Tibial nerve (tissue), 4 donors: ENCODE results near the gene FADS1. TPM values are rescaled to one million over a fixed set of nuclear protein-coding genes. Genes with fewer than 3 reads are reported as not detected.

ENCODE experiments used
- DNase-seq, 2 donors: peaks; one replicate each; pipeline ENCODE4 v3.0.0-alpha.2; 2019; ENCODE audit warnings: low spot score in 2 of 2
- H3K27ac ChIP-seq, 4 donors: fragments of 200-600 bp; sonication (generic) in 3 of 4; one replicate each; pipeline ENCODE4 v1.5.1; 2017 to 2019; ENCODE audit warnings: mild to moderate bottlenecking in 1 of 4
- H3K27me3 ChIP-seq, 2 donors: fragments of 200-600 bp; sonication (generic) in 1 of 2; one replicate each; pipeline versions ENCODE4 v1.5.1 to v1.6.0; 2017 to 2019
- H3K36me3 ChIP-seq, 3 donors: fragments of 200-600 bp; sonication (generic); one replicate each; pipeline ENCODE4 v1.5.1; 2018 to 2019
- H3K4me1 ChIP-seq, 4 donors: fragments of 200-600 bp; sonication (generic) in 3 of 4; one replicate each; pipeline ENCODE4 v1.5.1; 2017 to 2019
- H3K4me3 ChIP-seq, 4 donors: fragments of 200-600 bp; sonication (generic) in 3 of 4; one replicate each; pipeline ENCODE4 v1.5.1; 2017 to 2019; ENCODE audit warnings: mild to moderate bottlenecking in 1 of 4, moderate library complexity in 1 of 4
- H3K9me3 ChIP-seq, 4 donors: fragments of 200-600 bp; sonication (generic) in 3 of 4; one replicate each; pipeline ENCODE4 v1.5.1; 2017 to 2019
- CTCF ChIP-seq, 5 experiments: fragments of 200-600 bp in 3 of 5; fragments of 450-650 bp in 2 of 5; sonication (generic) in 3 of 5; IDR thresholded peaks; one replicate each; pipeline ENCODE4 v1.5.1; 2016 to 2019; ENCODE audit warnings: antibody characterized with exemption in 5 of 5, mild to moderate bottlenecking in 3 of 5, moderate library complexity in 2 of 5
- EP300 ChIP-seq, 2 donors: sonication (generic); formaldehyde crosslinking; IDR thresholded peaks; one replicate each; pipeline ENCODE4 v1.6.1; 2017; ENCODE audit warnings: antibody characterized with exemption in 2 of 2, mild to moderate bottlenecking in 1 of 2
- POLR2A ChIP-seq, 2 donors: fragments of 450-650 bp; IDR thresholded peaks; one replicate each; pipeline ENCODE4 v1.6.1; 2017; ENCODE audit warnings: antibody characterized with exemption in 2 of 2, mild to moderate bottlenecking in 2 of 2, moderate library complexity in 2 of 2
- WGBS, 2 donors: methylation state at CpG; one replicate each; pipeline ENCODE4 v1.1.5; 2018; 5-methylcytosine and 5-hydroxymethylcytosine counted together
- total RNA-seq, 4 donors: library from RNA; depleted of rRNA; stranded (reverse); fragments of >200 nt; gene quantifications; one replicate each; pipeline ENCODE4 v1.1.0, GENCODE V29; 2016

Gene FADS1
- total RNA-seq, 4 donors from 2014 or later, result 33.7 to 61.6 (median 47.0) TPM

- Histone ChIP-seq H3K27me3 (no peaks in the 10 kb centered on the region), H3K4me1 (peaks cover 0 to 32% (median 4%) of the 10 kb centered on the region in 4 donors), H3K4me3 (no peak overlapping the region), H3K9me3 (no peaks in the 10 kb centered on the region), H3K27ac (peak overlapping the region in 2 of 4 donors; percentile 20 to 38), H3K36me3 (peaks cover 0 to 73% (median 3%) of the 10 kb centered on the region in 3 donors)
- WGBS, 2 donors, result 70 to 72% methylated on average over 11 to 16 of the region's 16 CpGs
- DNase-seq, result no peak
- no peak for TF ChIP-seq EP300 (IDR thresholded peaks at IDR 0.05)
- TF ChIP-seq POLR2A (IDR thresholded peaks at IDR 0.05), result no peak
- TF ChIP-seq CTCF (IDR thresholded peaks at IDR 0.05), result no peak
These were observed 28.2 kb upstream of the FADS1 start for GRCh38 chr11:61844909-61845565.

- Histone ChIP-seq H3K4me1 (peaks cover 0 to 33% (median 4%) of the 10 kb centered on the region in 4 donors), H3K27ac (peak overlapping the region in 3 of 4 donors; percentile 11 to 68 (median 59)), H3K4me3 (no peak overlapping the region), H3K36me3 (peaks cover 0 to 70% (median 3%) of the 10 kb centered on the region in 3 donors), H3K9me3 (no peaks in the 10 kb centered on the region), H3K27me3 (no peaks in the 10 kb centered on the region)
- WGBS, 2 donors, result 20 to 62% methylated on average over 1 to 4 of the region's 7 CpGs
- DNase-seq, result no peak
- TF ChIP-seq EP300 (IDR thresholded peaks at IDR 0.05), result no peak
- TF ChIP-seq CTCF (IDR thresholded peaks at IDR 0.05), result no peak
- no peak for TF ChIP-seq POLR2A (IDR thresholded peaks at IDR 0.05)
These were observed 25.7 kb upstream of the FADS1 start for GRCh38 chr11:61842528-61842820.

- 46 to 48% methylated on average over 12 of the region's 12 CpGs for WGBS, 2 donors
- H3K36me3 ChIP-seq, result peaks cover 0 to 68% (median 3%) of the 10 kb centered on the region in 3 donors
- peak overlapping the region in 3 of 4 donors; percentile 11 to 68 (median 59) for H3K27ac ChIP-seq
- H3K4me1 ChIP-seq, result peaks cover 0 to 39% (median 4%) of the 10 kb centered on the region in 4 donors
- DNase-seq, result no peak
- no peaks in the 10 kb centered on the region for H3K27me3 ChIP-seq
- TF ChIP-seq POLR2A (IDR thresholded peaks at IDR 0.05) (no peak), EP300 (IDR thresholded peaks at IDR 0.05) (peak in 1 of 2 donors; percentile 45)
- H3K9me3 ChIP-seq, result no peaks in the 10 kb centered on the region
- H3K4me3 ChIP-seq, result no peak overlapping the region
These were observed 25.1 kb upstream of the FADS1 start for GRCh38 chr11:61841636-61842527.

GRCh38 chr11:61840371-61840770 is 23.6 kb upstream of the FADS1 start:
- Histone ChIP-seq H3K9me3 (no peaks in the 10 kb centered on the region), H3K27ac (no peak overlapping the region), H3K36me3 (peaks cover 0 to 68% (median 3%) of the 10 kb centered on the region in 3 donors), H3K27me3 (no peaks in the 10 kb centered on the region), H3K4me3 (no peak overlapping the region), H3K4me1 (peaks cover 0 to 37% (median 4%) of the 10 kb centered on the region in 4 donors)
- no peak for DNase-seq
- TF ChIP-seq EP300 (IDR thresholded peaks at IDR 0.05) (no peak), CTCF (IDR thresholded peaks at IDR 0.05) (no peak), POLR2A (IDR thresholded peaks at IDR 0.05) (no peak)
- 87 to 88% methylated on average over 7 of the region's 7 CpGs for WGBS, 2 donors

- Histone ChIP-seq H3K9me3 (no peaks in the 10 kb centered on the region), H3K4me3 (no peak overlapping the region), H3K27me3 (no peaks in the 10 kb centered on the region), H3K36me3 (peaks cover 0 to 68% (median 3%) of the 10 kb centered on the region in 3 donors), H3K4me1 (peaks cover 0 to 38% (median 9%) of the 10 kb centered on the region in 4 donors), H3K27ac (no peak overlapping the region)
- no peak for DNase-seq
- WGBS, 2 donors, result 97 to 98% methylated on average over 2 of the region's 2 CpGs
- no peak for TF ChIP-seq CTCF (IDR thresholded peaks at IDR 0.05)
- TF ChIP-seq POLR2A (IDR thresholded peaks at IDR 0.05), result no peak
These were observed 22.9 kb upstream of the FADS1 start for GRCh38 chr11:61839742-61840141.
